Progenitor cell of endocrine pancreas (in vitro differentiated cells): ENCODE data around the gene PCDHGB3. TPM values are rescaled to one million over a fixed set of nuclear protein-coding genes. Genes with fewer than 3 reads are reported as not detected.
"Not testable (repeated sequence)": the region's sequence is repeated elsewhere in the genome, so short reads cannot be mapped to it uniquely, and the experiment has no call there.

ENCODE experiments used
- DNase-seq: peaks from one replicate; pipeline ENCODE4 v3.0.0; 2021; ENCODE audit warnings: low spot score; ENCODE audit not compliant: unreplicated experiment
- H3K27ac Mint-ChIP-seq: 2 replicates; pipeline ENCODE4 v1.8.0; 2021; ENCODE audit warnings: mild to moderate bottlenecking, moderate library complexity, mixed read lengths
- H3K27me3 Mint-ChIP-seq: 2 replicates; pipeline ENCODE4 v1.8.0; 2021; ENCODE audit warnings: mixed read lengths
- H3K36me3 Mint-ChIP-seq: 2 replicates; pipeline ENCODE4 v1.8.0; 2022; ENCODE audit warnings: mixed read lengths; ENCODE audit not compliant: insufficient read depth
- H3K4me1 Mint-ChIP-seq: 2 replicates; pipeline ENCODE4 v1.8.0; 2021; ENCODE audit warnings: low read depth, mixed read lengths
- H3K4me3 Mint-ChIP-seq: 2 replicates; pipeline ENCODE4 v1.8.0; 2021; ENCODE audit warnings: low read depth, mild to moderate bottlenecking, moderate library complexity, mixed read lengths
- H3K9me3 Mint-ChIP-seq: 2 replicates; pipeline ENCODE4 v1.8.0; 2021; ENCODE audit warnings: low read depth, mixed read lengths
- total RNA-seq: library from RNA; stranded (reverse); gene quantifications from 2 replicates; pipeline ENCODE4 v1.2.1, GENCODE V29; 2021
- TF ChIP-seq, protein P1 (sequence below): fragments of 200-600 bp; sonication (generic); IDR thresholded peaks from one replicate; pipeline ENCODE4 v1.5.0; 2021; ENCODE audit warnings: antibody characterized with exemption, mild to moderate bottlenecking; ENCODE audit not compliant: unreplicated experiment

The PCDHGB3 gene
- total RNA-seq, 1 donor from 2014 or later = 0.60 TPM

DNA sequence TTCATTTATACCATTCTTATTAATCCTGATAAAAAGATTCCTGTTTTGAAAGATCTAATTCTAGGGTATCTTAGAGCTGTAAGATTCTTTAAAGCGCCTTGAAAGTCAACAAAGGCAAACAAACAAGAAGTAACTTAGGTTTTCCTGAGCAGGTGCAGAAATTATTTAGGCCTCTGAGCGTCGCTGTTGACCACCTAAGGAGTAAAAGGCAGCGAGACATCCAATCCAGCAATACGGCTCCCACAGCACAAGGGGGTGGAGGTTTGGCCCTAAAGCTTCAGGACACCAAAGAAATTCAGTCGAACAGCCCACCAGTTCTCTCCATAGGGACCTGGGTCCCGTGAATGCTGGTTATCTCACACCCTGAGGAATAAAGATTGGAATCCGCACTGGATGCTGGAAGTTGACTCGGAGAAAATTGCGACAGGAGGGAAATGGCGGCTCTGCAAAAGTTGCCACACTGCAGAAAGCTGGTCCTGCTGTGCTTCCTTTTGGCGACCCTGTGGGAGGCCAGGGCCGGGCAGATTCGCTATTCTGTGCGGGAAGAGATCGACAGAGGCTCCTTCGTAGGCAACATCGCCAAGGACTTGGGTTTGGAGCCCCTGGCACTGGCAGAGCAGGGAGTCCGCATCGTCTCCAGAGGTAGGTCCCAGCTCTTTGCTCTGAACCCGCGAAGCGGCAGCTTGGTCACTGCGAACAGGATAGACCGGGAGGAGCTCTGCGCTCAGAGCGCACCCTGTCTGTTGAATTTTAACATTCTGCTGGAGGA, 31.3 kb upstream of the PCDHGB3 start, which contains the start of gene PCDHGA2:
Gene PCDHGA2, plus strand, starts transcription at position 223 of the 769 bp plus-strand sequence.
- no peak within 1 kb of the TSS for H3K4me3 Mint-ChIP-seq
- TF ChIP-seq, protein P1, sequence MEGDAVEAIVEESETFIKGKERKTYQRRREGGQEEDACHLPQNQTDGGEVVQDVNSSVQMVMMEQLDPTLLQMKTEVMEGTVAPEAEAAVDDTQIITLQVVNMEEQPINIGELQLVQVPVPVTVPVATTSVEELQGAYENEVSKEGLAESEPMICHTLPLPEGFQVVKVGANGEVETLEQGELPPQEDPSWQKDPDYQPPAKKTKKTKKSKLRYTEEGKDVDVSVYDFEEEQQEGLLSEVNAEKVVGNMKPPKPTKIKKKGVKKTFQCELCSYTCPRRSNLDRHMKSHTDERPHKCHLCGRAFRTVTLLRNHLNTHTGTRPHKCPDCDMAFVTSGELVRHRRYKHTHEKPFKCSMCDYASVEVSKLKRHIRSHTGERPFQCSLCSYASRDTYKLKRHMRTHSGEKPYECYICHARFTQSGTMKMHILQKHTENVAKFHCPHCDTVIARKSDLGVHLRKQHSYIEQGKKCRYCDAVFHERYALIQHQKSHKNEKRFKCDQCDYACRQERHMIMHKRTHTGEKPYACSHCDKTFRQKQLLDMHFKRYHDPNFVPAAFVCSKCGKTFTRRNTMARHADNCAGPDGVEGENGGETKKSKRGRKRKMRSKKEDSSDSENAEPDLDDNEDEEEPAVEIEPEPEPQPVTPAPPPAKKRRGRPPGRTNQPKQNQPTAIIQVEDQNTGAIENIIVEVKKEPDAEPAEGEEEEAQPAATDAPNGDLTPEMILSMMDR = no peak
- no peaks in the 10 kb centered on the region for H3K27me3 Mint-ChIP-seq
- no peaks in the 10 kb centered on the region for H3K4me1 Mint-ChIP-seq
- peaks cover 62% of the 10 kb centered on the region for H3K9me3 Mint-ChIP-seq
- H3K27ac Mint-ChIP-seq = no peak within 1 kb of the TSS
- peaks cover 17% of the 10 kb centered on the region for H3K36me3 Mint-ChIP-seq
- no peak for DNase-seq

DNA sequence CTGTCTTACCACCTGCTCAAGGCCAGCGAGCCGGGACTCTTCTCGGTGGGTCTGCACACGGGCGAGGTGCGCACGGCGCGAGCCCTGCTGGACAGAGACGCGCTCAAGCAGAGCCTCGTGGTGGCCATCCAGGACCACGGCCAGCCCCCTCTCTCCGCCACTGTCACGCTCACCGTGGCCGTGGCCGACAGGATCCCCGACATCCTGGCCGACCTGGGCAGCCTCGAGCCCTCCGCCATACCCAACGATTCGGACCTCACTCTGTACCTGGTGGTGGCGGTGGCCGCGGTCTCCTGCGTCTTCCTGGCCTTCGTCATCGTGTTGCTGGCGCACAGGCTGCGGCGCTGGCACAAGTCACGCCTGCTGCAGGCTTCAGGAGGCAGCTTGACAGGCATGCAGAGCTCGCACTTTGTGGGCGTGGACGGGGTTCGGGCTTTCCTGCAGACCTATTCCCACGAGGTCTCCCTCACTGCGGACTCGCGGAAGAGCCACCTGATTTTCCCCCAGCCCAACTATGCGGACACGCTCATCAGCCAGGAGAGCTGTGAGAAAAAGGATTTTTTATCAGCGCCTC, 29.2 kb upstream of the PCDHGB3 start:
- H3K27ac Mint-ChIP-seq, H3K27me3 Mint-ChIP-seq, DNase-seq, H3K4me1 Mint-ChIP-seq, H3K4me3 Mint-ChIP-seq: not testable (repeated sequence)
- Mint-ChIP-seq H3K9me3 (peaks cover 50% of the 10 kb centered on the region), H3K36me3 (peaks cover 14% of the 10 kb centered on the region)

DNA sequence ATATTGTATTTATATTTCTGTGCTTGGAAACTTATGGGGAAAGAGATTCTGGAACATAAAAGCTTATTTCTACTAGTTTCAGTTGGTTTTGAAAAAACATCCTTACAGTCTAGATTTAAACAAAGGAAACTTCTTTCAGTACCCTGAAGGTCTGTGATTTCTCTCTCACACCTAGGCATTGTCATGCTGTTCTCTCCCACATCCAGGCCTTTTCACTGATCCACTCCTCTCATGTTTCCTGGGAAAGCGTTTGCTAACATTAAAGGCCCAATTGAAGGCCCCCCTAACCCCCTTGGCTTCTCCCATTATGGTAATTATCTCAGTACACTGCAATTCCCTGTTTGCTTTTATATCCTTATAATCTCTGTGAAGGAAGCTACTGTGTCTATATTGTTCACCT, 27.3 kb upstream of the PCDHGB3 start:
- Mint-ChIP-seq H3K4me1 (no peaks in the 10 kb centered on the region), H3K36me3 (peaks cover 12% of the 10 kb centered on the region), H3K4me3 (no peak overlapping the region), H3K27ac (no peak overlapping the region), H3K27me3 (no peaks in the 10 kb centered on the region), H3K9me3 (peaks cover 43% of the 10 kb centered on the region)
- TF ChIP-seq, protein P1 = no peak
- DNase-seq = no peak

DNA sequence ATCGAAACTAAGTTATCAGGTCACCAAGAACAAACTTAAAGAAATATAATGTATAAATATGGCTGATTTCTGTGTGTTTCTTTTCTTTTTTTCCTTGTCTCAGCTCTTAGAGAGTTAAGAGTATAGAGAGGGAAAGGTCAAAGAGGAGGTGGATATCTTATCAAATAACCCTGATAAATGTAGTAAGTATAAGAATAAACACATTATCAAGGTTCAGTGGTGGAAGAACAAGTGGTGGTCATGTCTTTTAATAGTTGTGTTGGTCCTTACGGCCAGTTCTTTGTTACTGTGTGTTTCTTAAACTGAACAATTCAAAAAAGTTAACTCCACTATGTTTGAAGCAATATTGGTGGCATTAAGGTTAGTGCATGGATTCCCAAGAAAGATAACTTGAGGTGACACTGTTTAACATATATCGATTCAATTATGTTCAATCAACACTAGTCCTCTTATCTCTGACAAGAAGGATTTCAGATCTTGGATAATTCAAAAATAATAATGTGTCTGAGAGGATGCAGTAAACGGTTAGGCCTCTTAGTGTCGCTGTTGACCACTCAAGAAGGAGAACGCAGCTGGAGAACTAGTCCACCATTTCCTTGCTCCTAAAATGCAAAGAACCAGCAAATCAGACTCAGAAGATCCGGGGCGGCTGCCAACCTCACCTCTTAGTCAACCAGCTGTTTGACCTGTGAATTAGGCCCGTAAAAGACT, 26.6 kb upstream of the PCDHGB3 start, which contains the start of gene PCDHGA3:
Gene PCDHGA3, plus strand, starts transcription at position 588 of the 711 bp plus-strand sequence. CDS start 205 bp downstream, outside the sequence.
- no peak for DNase-seq
- TF ChIP-seq, protein P1 = no peak
- H3K4me3 Mint-ChIP-seq = peak within 1 kb of the TSS; percentile 49
- H3K9me3 Mint-ChIP-seq = peaks cover 37% of the 10 kb centered on the region
- H3K36me3 Mint-ChIP-seq = peaks cover 11% of the 10 kb centered on the region
- no peak within 1 kb of the TSS for H3K27ac Mint-ChIP-seq
- H3K4me1 Mint-ChIP-seq = no peaks in the 10 kb centered on the region
- H3K27me3 Mint-ChIP-seq = no peaks in the 10 kb centered on the region

DNA sequence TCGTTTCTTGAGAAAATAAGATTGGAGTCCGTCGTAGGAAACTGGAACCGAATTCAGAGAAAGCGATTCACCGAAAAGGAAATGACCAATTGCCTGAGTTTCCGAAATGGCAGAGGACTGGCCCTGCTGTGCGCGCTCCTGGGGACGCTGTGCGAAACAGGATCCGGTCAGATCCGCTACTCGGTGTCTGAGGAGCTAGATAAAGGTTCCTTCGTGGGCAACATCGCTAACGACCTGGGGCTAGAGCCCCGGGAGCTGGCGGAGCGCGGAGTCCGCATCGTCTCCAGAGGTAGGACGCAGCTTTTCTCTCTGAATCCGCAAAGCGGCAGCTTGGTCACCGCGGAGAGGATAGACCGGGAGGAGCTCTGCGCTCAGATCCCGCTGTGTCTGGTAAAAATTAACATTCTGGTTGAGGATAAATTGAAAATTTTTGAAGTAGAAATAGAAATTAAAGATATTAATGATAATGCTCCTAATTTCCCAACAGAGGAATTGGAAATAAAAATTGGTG, 26.0 kb upstream of the PCDHGB3 start:
- H3K4me1 Mint-ChIP-seq = no peaks in the 10 kb centered on the region
- DNase-seq = no peak
- no peaks in the 10 kb centered on the region for H3K27me3 Mint-ChIP-seq
- TF ChIP-seq, protein P1 = no peak
- H3K27ac Mint-ChIP-seq = no peak overlapping the region
- peaks cover 37% of the 10 kb centered on the region for H3K9me3 Mint-ChIP-seq
- H3K36me3 Mint-ChIP-seq = peaks cover 11% of the 10 kb centered on the region
- peak overlapping the region; percentile 49 for H3K4me3 Mint-ChIP-seq
